Nephron (organoid): ENCODE measurements around the gene BRD4.

Experiments
- H3K27ac Mint-ChIP-seq, 3 experiments: 2 replicates each; pipeline ENCODE4 v1.8.0; 2020; ENCODE audit warnings: mixed read lengths in 3 of 3, mild to moderate bottlenecking in 2 of 3, moderate library complexity in 1 of 3
- H3K27me3 Mint-ChIP-seq: 2 replicates; pipeline ENCODE4 v1.8.0; 2021; ENCODE audit warnings: low read depth, mild to moderate bottlenecking, moderate library complexity, mixed read lengths
- H3K36me3 Mint-ChIP-seq: 2 replicates; pipeline ENCODE4 v1.8.0; 2020; ENCODE audit warnings: low read depth, mixed read lengths
- H3K4me1 Mint-ChIP-seq: 2 replicates; pipeline ENCODE4 v1.8.0; 2020; ENCODE audit warnings: mixed read lengths
- H3K4me3 Mint-ChIP-seq, 3 experiments: 2 replicates each; pipeline ENCODE4 v1.8.0; 2020; ENCODE audit warnings: mild to moderate bottlenecking in 3 of 3, mixed read lengths in 3 of 3, moderate library complexity in 2 of 3
- H3K9me3 Mint-ChIP-seq: 2 replicates; pipeline ENCODE4 v1.8.0; 2020; ENCODE audit warnings: mixed read lengths
- TF ChIP-seq, protein P1 (sequence below), 3 experiments: fragments of 200-600 bp; sonication (generic); IDR thresholded peaks; one replicate each; pipeline ENCODE4 v1.5.0; 2021; ENCODE audit warnings: antibody characterized with exemption in 3 of 3; ENCODE audit not compliant: unreplicated experiment in 3 of 3

The BRD4 gene

DNA sequence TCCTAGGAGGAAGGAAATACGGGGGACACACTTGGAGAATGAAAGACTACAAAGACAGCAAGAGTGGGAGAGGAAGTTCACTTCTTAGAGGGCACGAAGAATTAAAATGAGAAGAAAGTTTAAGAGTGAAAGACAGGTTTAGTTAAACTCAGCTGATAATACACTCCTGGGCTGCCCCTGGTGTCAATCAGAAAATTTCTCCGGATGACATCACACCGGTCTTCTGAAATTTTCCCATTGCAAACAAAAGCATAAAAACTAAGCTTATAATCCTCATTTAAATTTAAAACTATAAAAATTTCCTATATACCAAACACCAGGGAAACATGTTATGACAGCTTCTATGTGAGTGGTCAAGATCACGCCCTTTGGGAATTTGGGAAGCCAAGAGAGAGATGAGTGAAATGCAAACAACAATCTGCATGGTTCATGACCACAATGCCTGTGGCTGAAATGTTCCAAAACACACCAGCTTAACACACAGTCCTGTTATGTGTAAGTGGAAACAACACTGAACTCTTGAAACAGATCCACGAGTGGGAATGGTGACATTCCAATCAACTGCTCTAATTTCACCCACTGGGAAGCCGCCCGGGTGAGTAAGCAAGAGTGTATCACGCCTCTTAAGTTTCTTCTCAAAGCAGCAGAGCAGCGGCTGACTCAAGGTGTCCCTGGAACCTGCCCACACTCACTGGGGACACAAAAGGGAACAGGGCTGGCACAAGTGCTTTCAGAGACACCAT, 49.0 kb downstream of the BRD4 start:
- Mint-ChIP-seq H3K27me3 (no peaks in the 10 kb centered on the region), H3K4me3 (no peak overlapping the region), H3K4me1 (peaks cover 91% of the 10 kb centered on the region), H3K27ac (peak overlapping the region; percentile 37 to 83 (median 66)), H3K36me3 (no peaks in the 10 kb centered on the region), H3K9me3 (no peaks in the 10 kb centered on the region)
- TF ChIP-seq, protein P1, sequence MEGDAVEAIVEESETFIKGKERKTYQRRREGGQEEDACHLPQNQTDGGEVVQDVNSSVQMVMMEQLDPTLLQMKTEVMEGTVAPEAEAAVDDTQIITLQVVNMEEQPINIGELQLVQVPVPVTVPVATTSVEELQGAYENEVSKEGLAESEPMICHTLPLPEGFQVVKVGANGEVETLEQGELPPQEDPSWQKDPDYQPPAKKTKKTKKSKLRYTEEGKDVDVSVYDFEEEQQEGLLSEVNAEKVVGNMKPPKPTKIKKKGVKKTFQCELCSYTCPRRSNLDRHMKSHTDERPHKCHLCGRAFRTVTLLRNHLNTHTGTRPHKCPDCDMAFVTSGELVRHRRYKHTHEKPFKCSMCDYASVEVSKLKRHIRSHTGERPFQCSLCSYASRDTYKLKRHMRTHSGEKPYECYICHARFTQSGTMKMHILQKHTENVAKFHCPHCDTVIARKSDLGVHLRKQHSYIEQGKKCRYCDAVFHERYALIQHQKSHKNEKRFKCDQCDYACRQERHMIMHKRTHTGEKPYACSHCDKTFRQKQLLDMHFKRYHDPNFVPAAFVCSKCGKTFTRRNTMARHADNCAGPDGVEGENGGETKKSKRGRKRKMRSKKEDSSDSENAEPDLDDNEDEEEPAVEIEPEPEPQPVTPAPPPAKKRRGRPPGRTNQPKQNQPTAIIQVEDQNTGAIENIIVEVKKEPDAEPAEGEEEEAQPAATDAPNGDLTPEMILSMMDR (IDR thresholded peaks at IDR 0.05; ENCODE audit: unreplicated experiment in 3 of 3) = no peak

DNA sequence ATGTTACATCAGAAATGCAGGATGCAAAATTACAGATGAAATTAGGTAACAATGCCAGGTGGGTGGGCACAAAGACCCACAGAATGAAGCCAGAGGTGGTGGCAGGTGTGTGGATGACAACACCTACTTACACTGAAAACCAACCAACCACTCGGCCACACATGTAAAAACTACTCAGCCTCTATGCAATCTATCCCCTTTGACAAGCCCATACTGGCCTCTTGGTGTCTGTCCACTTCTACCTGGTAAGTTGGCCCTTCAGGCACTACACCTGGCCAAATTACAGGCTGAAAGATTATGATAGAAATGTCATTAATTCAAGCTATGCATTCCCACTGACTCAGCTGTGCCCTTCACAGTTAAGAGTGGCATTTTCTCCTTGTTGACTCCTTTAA, 50.0 kb downstream of the BRD4 start:
- H3K27ac Mint-ChIP-seq = peak overlapping the region; percentile 37 to 95 (median 83)
- no peaks in the 10 kb centered on the region for H3K36me3 Mint-ChIP-seq
- peak overlapping the region in 1 of 3 experiments; percentile 43 for H3K4me3 Mint-ChIP-seq
- no peaks in the 10 kb centered on the region for H3K9me3 Mint-ChIP-seq
- TF ChIP-seq, protein P1 (IDR thresholded peaks at IDR 0.05; ENCODE audit: unreplicated experiment in 3 of 3) = no peak
- H3K4me1 Mint-ChIP-seq = peaks cover 81% of the 10 kb centered on the region
- no peaks in the 10 kb centered on the region for H3K27me3 Mint-ChIP-seq

DNA sequence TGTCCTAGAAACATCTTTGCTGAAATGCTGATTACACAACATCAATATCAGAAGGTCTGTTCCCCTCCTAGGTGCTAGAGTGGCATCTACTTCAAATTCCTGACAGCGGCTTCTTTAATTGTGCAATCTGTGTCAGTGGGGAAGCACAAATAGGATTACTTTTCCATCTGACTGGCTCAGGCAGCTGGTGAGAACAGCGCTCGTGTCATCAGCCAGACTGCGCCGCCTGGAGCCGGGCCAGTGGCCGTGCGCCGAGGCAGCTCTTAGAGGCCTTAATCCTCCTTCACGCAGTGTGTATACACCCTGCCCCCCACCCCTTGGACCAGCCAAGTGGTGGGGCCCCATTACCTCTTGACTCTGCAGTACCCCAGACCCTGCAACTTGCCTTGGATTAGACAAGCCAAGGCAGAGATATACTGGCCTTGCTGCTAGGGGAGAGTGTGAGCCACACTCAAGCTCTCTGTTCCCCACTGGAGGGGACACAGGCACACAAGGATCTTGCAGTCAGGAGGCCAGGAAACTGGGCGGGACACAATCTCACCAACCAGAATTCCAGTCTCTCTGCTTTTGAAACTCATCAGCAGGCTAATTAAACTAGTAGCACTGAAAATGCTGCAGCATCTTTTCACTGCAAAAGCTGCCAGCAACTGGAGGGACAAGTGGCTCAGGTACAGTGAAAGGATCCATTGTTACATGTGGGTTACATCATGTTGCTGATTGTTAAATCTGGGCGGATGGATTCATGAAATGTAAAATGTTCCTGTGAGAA, 51.2 kb downstream of the BRD4 start:
- H3K4me3 Mint-ChIP-seq = peak overlapping the region in 2 of 3 experiments; percentile 31 to 48

DNA sequence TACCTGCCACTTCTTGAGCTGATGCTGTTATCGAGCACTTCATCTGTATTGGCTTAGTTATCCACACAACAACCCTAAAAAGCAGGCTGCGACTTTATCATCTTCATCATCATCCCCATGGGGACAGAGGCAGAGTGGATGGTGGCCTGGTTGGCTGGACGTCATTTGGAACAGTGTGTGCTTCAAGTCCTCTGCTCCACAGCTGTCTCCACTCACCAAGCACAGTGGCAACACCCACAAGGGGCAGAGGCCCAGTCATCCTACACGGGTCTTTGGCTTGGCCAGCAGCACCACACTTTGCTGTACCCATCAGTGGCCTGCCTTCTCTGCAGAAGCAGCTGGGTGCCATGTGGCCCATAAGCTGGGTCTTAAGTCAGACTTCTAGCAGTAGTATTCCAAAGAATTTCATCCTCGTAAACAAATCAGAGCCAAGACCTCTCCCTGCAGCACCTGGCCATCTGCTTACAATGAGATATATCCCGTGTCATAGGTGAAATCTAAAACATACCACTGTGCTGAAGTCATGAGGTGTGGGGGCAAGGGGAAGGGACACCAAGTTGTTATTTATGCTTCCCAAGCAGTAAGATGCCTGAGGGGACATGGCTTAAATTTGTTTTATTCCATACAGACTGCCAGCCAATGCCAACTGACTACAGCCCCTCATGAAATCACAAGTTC, 52.2 kb downstream of the BRD4 start:
- TF ChIP-seq, protein P1 (IDR thresholded peaks at IDR 0.05; ENCODE audit: unreplicated experiment in 3 of 3) = no peak
- peaks cover 84% of the 10 kb centered on the region for H3K4me1 Mint-ChIP-seq
- peak overlapping the region in 1 of 3 experiments; percentile 47 for H3K4me3 Mint-ChIP-seq
- H3K36me3 Mint-ChIP-seq = no peaks in the 10 kb centered on the region
- H3K27me3 Mint-ChIP-seq = no peaks in the 10 kb centered on the region
- peak overlapping the region; percentile 69 to 95 (median 83) for H3K27ac Mint-ChIP-seq
- H3K9me3 Mint-ChIP-seq = no peaks in the 10 kb centered on the region

More for the DNA sequence above, 51.2 kb downstream of the BRD4 start:
- H3K27me3 Mint-ChIP-seq = no peaks in the 10 kb centered on the region
- peaks cover 88% of the 10 kb centered on the region for H3K4me1 Mint-ChIP-seq
- TF ChIP-seq, protein P1 (IDR thresholded peaks at IDR 0.05; ENCODE audit: unreplicated experiment in 3 of 3) = no peak
- H3K36me3 Mint-ChIP-seq = no peaks in the 10 kb centered on the region
- no peaks in the 10 kb centered on the region for H3K9me3 Mint-ChIP-seq
- H3K27ac Mint-ChIP-seq = peak overlapping the region; percentile 69 to 95 (median 83)

DNA sequence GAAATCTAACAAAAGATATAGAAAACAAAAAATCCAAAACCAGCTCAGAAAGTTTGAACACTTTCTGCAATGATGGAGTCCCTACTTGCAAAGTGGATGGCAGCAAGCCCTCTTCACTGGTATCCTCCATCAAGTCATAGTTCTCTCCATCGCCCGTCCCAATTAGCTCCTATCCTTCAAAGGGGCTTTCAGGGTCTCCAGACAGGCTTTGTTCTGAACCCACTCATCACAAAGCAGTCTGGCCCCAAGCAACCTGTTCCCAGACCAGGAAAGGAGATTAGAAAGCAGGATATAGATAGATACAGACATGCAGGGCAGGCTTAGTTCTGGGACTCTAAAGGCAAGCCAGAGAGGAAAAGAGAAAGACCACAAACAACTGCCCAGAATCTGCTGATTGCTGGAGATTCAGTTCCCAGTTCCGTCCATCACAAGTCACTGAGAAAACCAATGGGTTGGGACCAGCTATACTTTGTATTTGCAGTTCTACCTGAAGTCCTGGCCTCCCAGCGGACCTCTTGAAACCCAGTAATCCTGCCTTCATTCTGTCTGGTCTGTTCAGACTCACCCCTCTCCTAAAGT, 52.9 kb downstream of the BRD4 start:
- Mint-ChIP-seq H3K4me1 (peaks cover 76% of the 10 kb centered on the region), H3K4me3 (peak overlapping the region in 1 of 3 experiments; percentile 62), H3K36me3 (no peaks in the 10 kb centered on the region), H3K27ac (peak overlapping the region; percentile 69 to 83 (median 79)), H3K27me3 (no peaks in the 10 kb centered on the region), H3K9me3 (no peaks in the 10 kb centered on the region)
- TF ChIP-seq, protein P1 (IDR thresholded peaks at IDR 0.05; ENCODE audit: unreplicated experiment in 3 of 3) = no peak
